Muscle layer of colon (tissue), 2 donors: Measurements from ENCODE around the gene METAP1D.
"Not testable (repeated sequence)": the region's sequence is repeated elsewhere in the genome, so short reads cannot be mapped to it uniquely, and the experiment has no call there.

Experiments
- H3K27ac ChIP-seq: one replicate; pipeline ENCODE4 v1.7.0; 2013; ENCODE audit warnings: low read depth, mild to moderate bottlenecking, low read length, moderate library complexity
- H3K27me3 ChIP-seq, 2 donors: one replicate each; pipeline ENCODE4 v1.7.0; 2013; ENCODE audit warnings: low read length in 2 of 2, mild to moderate bottlenecking in 2 of 2; ENCODE audit not compliant: insufficient read depth in 2 of 2, control insufficient read depth in 1 of 2
- H3K36me3 ChIP-seq: one replicate; pipeline ENCODE4 v1.7.0; 2013; ENCODE audit warnings: mild to moderate bottlenecking, low read length; ENCODE audit not compliant: insufficient read depth
- H3K4me1 ChIP-seq: one replicate; pipeline ENCODE4 v1.7.0; 2013; ENCODE audit warnings: mild to moderate bottlenecking, low read length; ENCODE audit not compliant: insufficient read depth
- H3K4me3 ChIP-seq, 2 donors: one replicate each; pipeline ENCODE4 v1.7.0; 2013; ENCODE audit warnings: low read length in 2 of 2, low read depth in 1 of 2, mild to moderate bottlenecking in 1 of 2, moderate library complexity in 1 of 2
- H3K9ac ChIP-seq: one replicate; pipeline ENCODE4 v1.7.0; 2013; ENCODE audit warnings: low read length
- H3K9me3 ChIP-seq: one replicate; pipeline ENCODE4 v1.7.0; 2013; ENCODE audit warnings: mild to moderate bottlenecking, low read length
- donor health status: abdominal sarcoma.
- donor health status: Adenocarcinoma of cecum.

Gene METAP1D

DNA sequence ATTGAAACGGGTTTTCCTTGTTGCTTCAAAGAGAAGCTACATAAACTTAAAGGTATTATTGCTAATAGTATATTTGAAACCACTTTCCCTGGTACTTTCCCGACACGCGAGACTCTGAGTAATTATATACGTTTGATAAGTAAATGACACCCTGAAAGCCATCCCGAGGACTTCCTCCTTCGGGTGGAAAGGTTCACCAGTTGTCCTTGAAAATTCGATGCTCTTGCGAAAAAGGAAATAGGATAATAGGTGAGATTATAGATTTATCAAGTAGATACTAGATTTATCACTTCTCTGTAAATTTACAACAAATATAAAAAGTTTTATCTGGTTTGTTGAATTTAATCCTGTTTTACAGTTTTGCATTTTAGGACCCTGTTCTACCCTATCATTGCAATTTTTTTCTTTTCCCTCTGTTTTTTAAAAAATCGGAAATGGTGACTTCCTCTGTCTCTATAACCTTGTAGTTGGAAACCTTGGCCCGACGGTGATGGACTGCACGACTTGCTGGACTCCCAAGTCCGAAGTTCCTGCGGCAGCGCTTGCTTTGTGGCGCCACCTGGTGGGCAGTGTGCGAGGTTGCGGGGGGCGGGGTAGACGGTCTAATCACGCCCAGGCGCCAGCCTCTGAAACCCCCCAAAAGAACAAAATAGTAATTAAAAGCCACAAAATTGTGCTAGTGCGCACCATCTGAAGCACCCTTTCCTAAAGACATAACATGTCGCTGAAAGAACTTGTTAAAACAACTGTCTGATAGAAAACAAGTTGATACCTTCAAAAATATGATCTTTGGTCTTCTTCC, 103.9 kb downstream of the METAP1D start:
- H3K4me1 ChIP-seq: peaks cover 40% of the 10 kb centered on the region
- H3K36me3 ChIP-seq: no peaks in the 10 kb centered on the region
- H3K9me3 ChIP-seq: no peaks in the 10 kb centered on the region
- no peak overlapping the region for H3K9ac ChIP-seq
- H3K27ac ChIP-seq: no peak overlapping the region
- peaks cover 90 to 100% of the 10 kb centered on the region in 2 donors for H3K27me3 ChIP-seq
- no peak overlapping the region for H3K4me3 ChIP-seq

DNA sequence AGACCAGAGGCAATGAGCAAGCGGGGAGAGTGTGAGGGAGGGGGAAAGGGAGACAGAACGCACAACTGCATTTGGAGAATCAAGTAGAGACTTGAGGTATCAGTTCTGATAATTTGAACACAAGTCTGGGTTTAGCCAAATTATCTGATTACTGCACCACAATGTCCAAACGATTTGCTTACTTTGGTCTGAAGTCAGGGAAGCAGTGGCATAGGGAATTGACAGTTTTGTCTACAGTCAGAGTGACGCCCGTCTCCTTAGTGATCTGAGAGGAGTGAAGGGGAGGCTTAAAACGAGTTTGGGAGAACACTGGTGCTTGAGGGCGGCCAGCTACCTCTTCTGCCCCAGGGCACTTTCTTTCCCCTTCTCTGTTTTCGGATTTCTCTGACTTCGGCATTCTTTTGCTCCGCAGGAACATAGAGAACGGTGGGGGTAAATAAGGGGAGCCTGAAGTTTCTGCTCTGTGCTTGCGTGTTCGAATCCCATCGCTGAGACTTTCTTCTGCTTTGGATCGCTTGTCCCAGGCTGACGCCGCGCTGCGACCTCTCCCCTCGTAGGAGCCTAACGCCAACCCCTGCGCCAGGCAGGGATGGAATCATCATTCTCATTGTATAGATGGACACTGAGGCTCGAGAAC, 105.8 kb downstream of the METAP1D start:
- Histone ChIP-seq H3K36me3 (no peaks in the 10 kb centered on the region), H3K9ac (no peak overlapping the region), H3K9me3 (no peaks in the 10 kb centered on the region), H3K4me1 (peaks cover 40% of the 10 kb centered on the region), H3K27ac (no peak overlapping the region), H3K4me3 (no peak overlapping the region), H3K27me3 (peaks cover 74 to 92% of the 10 kb centered on the region in 2 donors)

DNA sequence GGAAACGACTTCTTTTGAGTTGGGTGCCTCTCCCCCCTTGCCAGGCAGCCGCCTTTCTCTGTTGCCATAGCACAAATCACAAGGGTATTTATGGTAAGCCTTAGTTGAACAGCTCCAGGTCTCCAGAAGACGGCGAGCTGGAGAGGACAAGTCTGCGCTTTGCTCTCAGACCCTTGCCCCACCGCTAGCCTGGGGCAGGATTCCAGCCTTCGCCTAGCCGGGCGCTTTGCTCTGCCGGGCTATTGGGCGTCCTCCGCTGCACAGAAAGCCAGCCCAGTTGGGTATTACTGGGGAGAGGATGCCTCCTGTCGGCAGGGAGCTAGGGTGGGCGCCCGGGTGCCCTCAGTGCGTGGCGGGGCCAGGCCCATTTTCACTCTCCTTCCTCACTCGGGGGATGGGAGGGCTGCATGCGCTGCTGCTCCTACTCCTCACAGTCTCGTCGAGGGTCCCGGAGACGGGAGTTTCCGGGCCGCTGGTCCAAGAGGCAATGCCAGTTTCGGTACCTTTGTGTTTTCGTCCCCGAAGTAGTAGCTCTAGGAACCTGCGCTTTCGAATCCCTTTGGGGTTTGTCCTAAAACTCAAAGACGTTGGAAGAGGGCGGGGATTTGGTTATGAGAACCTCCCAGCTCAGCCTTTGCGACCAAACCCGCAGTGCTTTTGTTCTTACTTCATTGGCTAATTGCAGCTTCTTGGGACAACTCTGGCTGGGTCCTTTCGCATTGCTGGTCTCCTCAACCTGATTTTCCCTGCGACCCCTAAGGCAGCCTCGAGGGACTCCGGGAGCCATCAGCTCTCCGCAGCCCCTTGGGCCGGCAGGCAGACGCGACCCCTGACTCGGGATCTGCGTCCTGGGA, 106.6 kb downstream of the METAP1D start:
- Histone ChIP-seq H3K9ac (no peak overlapping the region), H3K27ac (no peak overlapping the region), H3K36me3 (no peaks in the 10 kb centered on the region), H3K4me3 (no peak overlapping the region), H3K27me3 (peaks cover 66 to 85% of the 10 kb centered on the region in 2 donors), H3K9me3 (no peaks in the 10 kb centered on the region), H3K4me1 (peaks cover 33% of the 10 kb centered on the region)

DNA sequence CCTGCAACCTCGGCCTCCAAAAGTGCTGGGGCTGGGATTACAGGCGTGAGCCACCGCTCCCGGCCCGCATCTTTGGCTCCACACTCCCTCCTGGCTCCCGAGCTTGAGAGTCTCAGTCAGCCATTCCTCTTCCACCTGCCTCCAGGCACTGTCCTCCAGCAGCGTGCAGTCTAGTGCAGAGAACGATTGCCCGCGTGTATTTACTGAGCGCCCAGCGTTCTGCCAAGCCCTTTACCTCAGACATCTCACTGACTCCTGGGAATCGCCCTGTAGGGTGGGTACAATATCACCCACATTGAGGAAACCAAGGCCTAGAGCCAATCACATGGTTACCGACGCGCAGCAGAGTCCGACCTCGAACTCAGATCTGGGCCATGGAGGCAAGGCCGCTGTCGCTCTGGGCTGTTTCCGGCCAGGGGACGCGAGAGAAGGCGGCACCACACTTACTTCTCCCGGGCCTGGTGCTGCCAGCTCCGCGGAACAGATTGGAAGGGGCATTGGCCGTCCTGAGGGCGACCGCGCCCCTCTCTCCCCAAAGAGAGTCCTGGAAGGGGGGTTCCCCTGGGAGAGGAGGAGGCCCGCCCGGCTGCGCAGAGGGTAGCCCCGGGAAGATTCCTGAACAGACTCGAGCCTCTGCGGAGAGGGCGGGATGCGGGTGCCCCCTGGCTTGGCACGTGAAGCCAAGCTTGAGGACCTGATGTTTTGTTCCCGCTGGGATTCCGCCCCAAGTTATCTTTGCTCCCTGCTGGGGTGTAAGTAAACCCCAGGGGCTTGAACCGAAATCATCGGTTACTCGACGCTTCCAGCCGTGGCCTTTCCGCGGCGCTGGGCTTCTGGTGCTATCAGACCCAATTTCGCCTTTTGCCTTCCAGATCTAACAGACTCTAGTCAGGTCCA, 108.2 kb downstream of the METAP1D start:
- Histone ChIP-seq H3K4me3 (no peak overlapping the region), H3K4me1 (peaks cover 20% of the 10 kb centered on the region), H3K27ac (no peak overlapping the region), H3K27me3 (peaks cover 54 to 69% of the 10 kb centered on the region in 2 donors), H3K9ac (no peak overlapping the region), H3K36me3 (no peaks in the 10 kb centered on the region), H3K9me3 (no peaks in the 10 kb centered on the region)

DNA sequence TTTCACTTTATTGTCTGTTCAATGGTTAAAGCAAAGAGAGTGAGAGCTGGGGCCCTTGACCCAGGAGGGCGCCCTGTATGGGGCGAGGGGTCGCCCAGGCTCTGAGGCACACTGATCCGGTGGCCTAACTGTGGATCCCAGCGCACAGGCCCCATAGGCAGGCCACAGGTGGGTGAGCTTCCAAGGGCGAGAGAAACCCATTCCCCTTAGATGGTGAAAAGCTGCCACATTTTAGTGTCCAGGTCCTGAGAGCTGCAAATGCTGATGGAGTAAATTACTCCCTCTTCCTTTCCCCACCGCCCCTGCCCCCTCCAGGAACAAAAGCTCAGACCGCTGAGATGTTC, 108.8 kb downstream of the METAP1D start:
- Histone ChIP-seq H3K27me3 (peaks cover 47 to 62% of the 10 kb centered on the region in 2 donors), H3K9me3 (no peaks in the 10 kb centered on the region), H3K27ac (no peak overlapping the region), H3K4me1 (peaks cover 17% of the 10 kb centered on the region), H3K4me3 (no peak overlapping the region), H3K9ac (no peak overlapping the region), H3K36me3 (no peaks in the 10 kb centered on the region)

DNA sequence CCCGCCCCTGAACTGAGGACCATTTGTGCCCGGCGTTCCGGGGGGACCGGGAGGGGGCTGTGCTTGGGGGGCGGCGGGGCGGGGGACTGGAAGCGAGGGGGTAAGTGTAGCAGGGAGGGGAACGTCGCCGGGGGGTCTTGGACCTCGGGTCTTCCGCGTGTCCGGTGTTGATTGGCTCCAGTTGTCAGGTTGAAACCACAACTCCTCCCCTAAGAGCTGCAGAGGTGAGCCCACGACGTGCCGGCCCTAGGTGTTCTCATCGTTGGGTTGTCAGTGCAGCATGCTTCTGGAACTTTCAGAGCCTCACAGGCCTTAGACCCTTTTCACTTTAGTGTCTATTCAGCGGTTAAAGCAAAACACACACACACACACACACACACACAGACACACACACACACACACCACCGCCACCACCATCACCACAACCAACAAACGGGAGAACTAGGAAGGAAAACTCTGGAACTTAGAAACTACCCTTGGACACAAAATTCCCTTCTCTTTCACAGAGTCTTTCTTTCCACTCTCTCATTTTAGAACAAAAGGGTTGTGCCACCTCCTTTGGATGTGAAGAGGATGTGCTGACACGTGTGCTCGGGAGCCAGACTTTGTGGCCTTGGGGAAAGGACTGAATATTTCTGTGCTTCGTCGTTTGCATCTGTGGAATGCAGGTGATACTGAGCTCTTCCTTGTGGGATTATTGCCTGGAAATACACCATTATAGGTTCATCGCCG, 109.7 kb downstream of the METAP1D start:
- H3K27ac ChIP-seq: no peak overlapping the region
- H3K9me3 ChIP-seq: no peaks in the 10 kb centered on the region
- no peak overlapping the region for H3K9ac ChIP-seq
- H3K27me3 ChIP-seq: peaks cover 40 to 54% of the 10 kb centered on the region in 2 donors
- no peaks in the 10 kb centered on the region for H3K36me3 ChIP-seq
- peaks cover 17% of the 10 kb centered on the region for H3K4me1 ChIP-seq
- no peak overlapping the region for H3K4me3 ChIP-seq

DNA sequence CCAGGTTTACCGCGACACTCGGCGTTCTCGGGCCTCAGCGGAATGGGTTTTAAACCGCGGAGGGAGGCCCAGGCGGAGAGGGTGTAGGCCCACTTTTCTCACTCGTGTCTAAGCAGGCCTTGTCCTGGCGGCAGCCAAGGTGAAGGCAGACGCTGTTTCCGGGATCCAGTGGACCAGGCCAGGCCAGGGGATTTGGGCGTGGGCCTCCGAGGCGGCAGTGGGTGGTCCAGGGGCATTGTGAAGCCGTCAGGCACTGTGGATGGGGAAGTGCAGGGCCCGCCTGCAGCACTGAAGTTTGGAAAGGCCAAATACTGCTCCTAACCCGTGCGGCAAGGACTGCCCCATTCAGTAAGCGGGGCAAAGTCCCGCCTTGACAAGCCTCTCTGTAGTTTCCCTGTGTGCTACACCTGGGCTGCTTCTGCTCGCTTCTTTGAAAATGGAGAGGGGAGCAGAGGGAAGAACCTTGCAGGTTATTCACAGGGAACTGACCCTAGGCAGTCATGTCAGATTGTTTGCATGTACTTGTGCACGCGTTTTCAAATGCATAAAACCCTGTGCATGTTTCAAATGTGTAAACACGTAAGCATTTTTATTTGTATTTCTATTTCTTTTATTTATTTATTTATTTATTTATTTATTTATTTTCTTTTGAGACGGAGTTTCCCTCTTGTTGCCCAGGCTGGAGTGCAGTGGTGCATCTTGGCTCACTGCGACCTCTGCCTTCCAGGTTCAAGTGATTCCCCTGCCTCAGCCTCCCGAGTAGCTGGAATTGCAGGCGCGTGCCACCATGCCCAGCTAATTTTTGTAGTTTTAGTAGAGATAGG, 110.4 kb downstream of the METAP1D start:
- peaks cover 17% of the 10 kb centered on the region for H3K4me1 ChIP-seq
- no peak overlapping the region for H3K9ac ChIP-seq
- H3K9me3 ChIP-seq: no peaks in the 10 kb centered on the region
- no peaks in the 10 kb centered on the region for H3K36me3 ChIP-seq
- H3K27me3 ChIP-seq: peaks cover 32 to 46% of the 10 kb centered on the region in 2 donors
- H3K27ac ChIP-seq: no peak overlapping the region
- no peak overlapping the region for H3K4me3 ChIP-seq

DNA sequence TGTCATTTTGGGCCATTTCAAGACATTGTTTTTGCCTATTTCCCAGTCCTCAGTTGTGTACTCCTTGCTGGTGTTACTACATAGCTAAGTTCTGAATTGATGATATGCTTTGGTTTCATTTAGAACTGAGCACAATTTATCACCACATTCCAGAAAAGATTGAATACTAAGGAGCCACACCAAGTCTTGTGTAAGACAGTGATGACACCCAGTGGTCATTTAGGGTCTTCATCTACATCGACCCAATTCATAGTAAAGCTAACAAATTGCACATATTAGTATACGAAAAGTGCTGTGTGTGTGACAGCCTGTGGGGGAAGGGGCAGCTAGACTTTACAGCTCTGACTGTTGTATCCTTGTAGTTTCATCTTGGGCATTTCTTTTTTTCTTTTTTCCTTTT, 113.9 kb downstream of the METAP1D start:
- no peak overlapping the region for H3K9ac ChIP-seq
- peaks cover 3 to 12% of the 10 kb centered on the region in 2 donors for H3K27me3 ChIP-seq
- no peak overlapping the region for H3K27ac ChIP-seq
- no peaks in the 10 kb centered on the region for H3K9me3 ChIP-seq
- H3K4me1 ChIP-seq: no peaks in the 10 kb centered on the region
- no peaks in the 10 kb centered on the region for H3K36me3 ChIP-seq
- no peak overlapping the region for H3K4me3 ChIP-seq

DNA sequence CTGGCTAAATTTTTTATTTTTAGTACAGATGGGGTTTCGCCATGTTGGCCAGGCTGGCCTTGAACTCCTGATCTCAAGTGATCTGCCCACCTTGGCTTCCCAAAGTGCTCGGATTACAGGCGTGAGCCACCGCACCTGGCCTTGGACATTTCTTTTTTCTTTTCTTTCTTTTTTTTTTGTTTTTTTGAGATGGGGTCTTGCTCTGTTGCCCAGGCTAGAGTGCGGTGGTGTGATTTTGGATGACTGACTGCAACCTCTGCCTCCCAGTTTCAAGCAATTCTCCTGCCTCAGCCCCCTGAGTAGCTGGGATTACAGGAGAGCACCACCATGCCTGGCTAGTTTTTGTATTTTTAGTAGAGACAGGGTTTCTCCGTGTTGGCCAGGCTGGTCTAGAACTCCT, 114.4 kb downstream of the METAP1D start:
- not testable (repeated sequence) for H3K27ac ChIP-seq, H3K4me3 ChIP-seq, H3K4me1 ChIP-seq, H3K9me3 ChIP-seq, H3K27me3 ChIP-seq, H3K9ac ChIP-seq, H3K36me3 ChIP-seq

DNA sequence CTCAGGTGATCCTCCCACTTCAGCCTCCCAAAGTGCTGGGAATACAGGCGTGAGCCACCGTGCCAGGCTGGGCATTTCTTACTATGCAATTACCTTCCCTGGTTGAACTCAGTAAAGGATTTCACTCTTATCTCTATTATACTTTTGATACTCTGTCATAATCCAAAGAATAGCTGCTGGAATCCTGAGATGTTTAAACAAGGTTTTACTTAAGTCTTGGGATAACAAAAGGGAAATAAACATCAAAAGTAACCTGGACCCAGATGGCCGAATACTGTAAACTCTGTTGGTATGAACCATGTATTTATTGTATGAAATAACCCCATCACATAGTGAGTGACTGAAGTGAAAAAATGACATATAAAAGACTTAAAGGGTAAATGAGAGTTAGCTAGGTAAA, 114.8 kb downstream of the METAP1D start:
- Histone ChIP-seq H3K27me3 (peaks cover 0 to 7% of the 10 kb centered on the region in 2 donors), H3K4me1 (no peaks in the 10 kb centered on the region), H3K27ac (no peak overlapping the region), H3K4me3 (no peak overlapping the region), H3K36me3 (no peaks in the 10 kb centered on the region), H3K9ac (no peak overlapping the region), H3K9me3 (no peaks in the 10 kb centered on the region)
